Esophagus squamous epithelium (tissue), 5 donors: ENCODE measurements around the gene ICAM4. TPM values are rescaled to one million over a fixed set of nuclear protein-coding genes. Genes with fewer than 3 reads are reported as not detected.

ENCODE experiments used
- DNase-seq: peaks from one replicate; lab custom pipeline; 2025; lab: John Stamatoyannopoulos, UW
- H3K27ac ChIP-seq, 4 donors: fragments of 200-600 bp; sonication (generic); one replicate each; pipeline ENCODE4 v1.5.1; 2016 to 2019; ENCODE audit warnings: mild to moderate bottlenecking in 1 of 4
- H3K27me3 ChIP-seq, 4 donors: fragments of 200-600 bp; sonication (generic); 1 replicate in 3 of 4; 2 replicates in 1 of 4; pipeline versions ENCODE4 v1.5.1 to v1.6.0; 2017 to 2021; ENCODE audit warnings: antibody characterized with exemption in 1 of 4
- H3K36me3 ChIP-seq, 3 donors: fragments of 200-600 bp; sonication (generic); one replicate each; pipeline ENCODE4 v1.5.1; 2016 to 2019
- H3K4me1 ChIP-seq, 3 donors: fragments of 200-600 bp; sonication (generic); one replicate each; pipeline ENCODE4 v1.5.1; 2017 to 2019
- H3K4me3 ChIP-seq, 4 donors: fragments of 200-600 bp; sonication (generic); 1 replicate in 3 of 4; 2 replicates in 1 of 4; pipeline ENCODE4 v1.5.1; 2016 to 2019; ENCODE audit warnings: mild to moderate bottlenecking in 2 of 4, moderate library complexity in 1 of 4
- H3K9me3 ChIP-seq, 3 donors: fragments of 200-600 bp; sonication (generic); one replicate each; pipeline ENCODE4 v1.5.1; 2016 to 2019
- POLR2A ChIP-seq, 4 donors: fragments of 450-650 bp; IDR thresholded peaks; one replicate each; pipeline ENCODE4 v1.6.1; 2017; ENCODE audit warnings: antibody characterized with exemption in 4 of 4, mild to moderate bottlenecking in 4 of 4, moderate library complexity in 3 of 4
- WGBS, 2 donors: methylation state at CpG; one replicate each; pipeline ENCODE4 v1.1.5; 2018; 5-methylcytosine and 5-hydroxymethylcytosine counted together
- intact Hi-C: fragments of 100-400 bp; cut with DNase I; formaldehyde crosslinking; loops from one replicate; pipeline ENCODE4 v1.15.0; 2022
- total RNA-seq, 4 donors: library from RNA; depleted of rRNA; stranded (reverse); fragments of >200 nt; gene quantifications; one replicate each; pipeline ENCODE4 v1.1.0, GENCODE V29; 2016
- TF ChIP-seq, protein P1 (sequence below), 6 experiments: fragments of 450-650 bp in 4 of 6; fragments of 200-600 bp in 2 of 6; sonication (generic) in 2 of 6; IDR thresholded peaks; one replicate each; pipeline ENCODE4 v1.5.1; 2016 to 2019; ENCODE audit warnings: antibody characterized with exemption in 6 of 6, mild to moderate bottlenecking in 4 of 6, moderate library complexity in 4 of 6
- donor health status: DM: yes; HTN: yes; CAD: no.

Gene ICAM4
- total RNA-seq, 4 donors from 2014 or later: 0.29 to 0.76 TPM; not detected in 2

DNA sequence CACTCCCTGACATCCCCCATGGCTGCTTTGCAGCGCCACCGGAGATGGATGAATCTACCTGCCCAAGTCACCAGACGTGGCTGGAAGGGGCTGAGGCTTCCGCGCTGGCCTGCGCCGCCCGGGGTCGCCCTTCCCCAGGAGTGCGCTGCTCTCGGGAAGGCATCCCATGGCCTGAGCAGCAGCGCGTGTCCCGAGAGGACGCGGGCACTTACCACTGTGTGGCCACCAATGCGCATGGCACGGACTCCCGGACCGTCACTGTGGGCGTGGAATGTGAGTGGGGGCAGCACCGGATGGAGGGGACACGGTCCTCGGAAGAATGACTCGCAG is 7.6 kb downstream of the ICAM4 start:
- intact Hi-C loops: no loop called here
- Histone ChIP-seq H3K27ac (no peak overlapping the region), H3K36me3 (no peaks in the 10 kb centered on the region), H3K4me3 (no peak overlapping the region), H3K9me3 (no peaks in the 10 kb centered on the region), H3K27me3 (peaks cover 23 to 99% (median 40%) of the 10 kb centered on the region in 4 donors), H3K4me1 (peaks cover 43 to 75% (median 49%) of the 10 kb centered on the region in 3 donors)
- no peak for DNase-seq
- WGBS, 2 donors: 4 to 34% methylated on average over 4 to 12 of the region's 25 CpGs
- no peak for TF ChIP-seq POLR2A (IDR thresholded peaks at IDR 0.05)
- TF ChIP-seq, protein P1, sequence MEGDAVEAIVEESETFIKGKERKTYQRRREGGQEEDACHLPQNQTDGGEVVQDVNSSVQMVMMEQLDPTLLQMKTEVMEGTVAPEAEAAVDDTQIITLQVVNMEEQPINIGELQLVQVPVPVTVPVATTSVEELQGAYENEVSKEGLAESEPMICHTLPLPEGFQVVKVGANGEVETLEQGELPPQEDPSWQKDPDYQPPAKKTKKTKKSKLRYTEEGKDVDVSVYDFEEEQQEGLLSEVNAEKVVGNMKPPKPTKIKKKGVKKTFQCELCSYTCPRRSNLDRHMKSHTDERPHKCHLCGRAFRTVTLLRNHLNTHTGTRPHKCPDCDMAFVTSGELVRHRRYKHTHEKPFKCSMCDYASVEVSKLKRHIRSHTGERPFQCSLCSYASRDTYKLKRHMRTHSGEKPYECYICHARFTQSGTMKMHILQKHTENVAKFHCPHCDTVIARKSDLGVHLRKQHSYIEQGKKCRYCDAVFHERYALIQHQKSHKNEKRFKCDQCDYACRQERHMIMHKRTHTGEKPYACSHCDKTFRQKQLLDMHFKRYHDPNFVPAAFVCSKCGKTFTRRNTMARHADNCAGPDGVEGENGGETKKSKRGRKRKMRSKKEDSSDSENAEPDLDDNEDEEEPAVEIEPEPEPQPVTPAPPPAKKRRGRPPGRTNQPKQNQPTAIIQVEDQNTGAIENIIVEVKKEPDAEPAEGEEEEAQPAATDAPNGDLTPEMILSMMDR (IDR thresholded peaks at IDR 0.05): no peak

DNA sequence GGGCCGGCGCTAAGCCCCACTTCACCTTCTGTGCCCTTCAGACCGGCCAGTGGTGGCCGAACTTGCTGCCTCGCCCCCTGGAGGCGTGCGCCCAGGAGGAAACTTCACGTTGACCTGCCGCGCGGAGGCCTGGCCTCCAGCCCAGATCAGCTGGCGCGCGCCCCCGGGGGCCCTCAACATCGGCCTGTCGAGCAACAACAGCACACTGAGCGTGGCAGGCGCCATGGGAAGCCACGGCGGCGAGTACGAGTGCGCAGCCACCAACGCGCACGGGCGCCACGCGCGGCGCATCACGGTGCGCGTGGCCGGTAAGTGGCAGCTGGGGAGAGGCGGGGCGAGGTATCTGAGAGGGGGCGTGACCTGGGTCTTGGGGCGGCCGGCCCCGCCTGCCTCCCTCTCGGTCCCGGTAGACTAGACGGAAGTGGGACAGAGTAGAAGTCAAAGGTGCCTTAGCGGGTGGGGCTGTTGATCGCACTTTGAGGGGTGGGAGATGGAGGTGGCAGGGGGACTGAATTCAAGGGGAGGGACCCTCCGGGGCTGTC is 8.6 kb downstream of the ICAM4 start:
- no peak for DNase-seq
- Histone ChIP-seq H3K27me3 (peaks cover 16 to 97% (median 34%) of the 10 kb centered on the region in 4 donors), H3K36me3 (no peaks in the 10 kb centered on the region), H3K4me1 (peaks cover 33 to 65% (median 40%) of the 10 kb centered on the region in 3 donors), H3K4me3 (peak overlapping the region in 3 of 4 donors; percentile 20 to 61 (median 33)), H3K9me3 (no peaks in the 10 kb centered on the region), H3K27ac (no peak overlapping the region)
- intact Hi-C loops: no loop called here
- TF ChIP-seq, protein P1 (IDR thresholded peaks at IDR 0.05): peak in 1 of 6 experiments; percentile 3
- peak in 1 of 4 donors; percentile 38 for TF ChIP-seq POLR2A (IDR thresholded peaks at IDR 0.05)
- WGBS, 2 donors: 0% methylated on average over 6 to 9 of the region's 48 CpGs

DNA sequence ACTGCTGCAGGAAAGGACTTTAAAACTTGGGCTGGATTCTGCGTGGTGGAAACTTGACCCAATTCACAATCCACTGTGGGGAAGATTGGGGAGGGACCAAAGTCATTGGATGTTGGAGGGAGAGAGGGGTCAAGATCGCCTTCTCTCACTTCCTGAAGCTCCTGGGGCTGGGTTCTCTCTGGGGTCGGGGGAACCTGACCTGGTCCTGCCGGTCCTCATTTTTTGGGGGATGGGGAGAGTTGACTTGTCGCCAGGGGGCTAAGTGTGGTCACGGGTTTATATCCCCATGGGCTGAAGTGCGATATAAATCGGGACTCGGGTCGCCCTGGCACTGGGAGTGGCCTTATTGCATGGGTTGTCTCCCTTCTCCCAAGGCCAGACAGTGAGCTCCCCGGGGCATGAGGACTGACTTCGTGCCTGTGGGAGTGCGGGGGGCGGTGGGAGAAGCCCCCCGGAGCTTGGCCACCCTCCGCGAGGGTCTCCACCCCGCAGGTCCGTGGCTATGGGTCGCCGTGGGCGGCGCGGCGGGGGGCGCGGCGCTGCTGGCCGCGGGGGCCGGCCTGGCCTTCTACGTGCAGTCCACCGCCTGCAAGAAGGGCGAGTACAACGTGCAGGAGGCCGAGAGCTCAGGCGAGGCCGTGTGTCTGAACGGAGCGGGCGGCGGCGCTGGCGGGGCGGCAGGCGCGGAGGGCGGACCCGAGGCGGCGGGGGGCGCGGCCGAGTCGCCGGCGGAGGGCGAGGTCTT is 9.3 kb downstream of the ICAM4 start:
- WGBS, 2 donors: 2 to 18% methylated on average over 5 to 29 of the region's 58 CpGs
- intact Hi-C loops: no loop called here

DNA sequence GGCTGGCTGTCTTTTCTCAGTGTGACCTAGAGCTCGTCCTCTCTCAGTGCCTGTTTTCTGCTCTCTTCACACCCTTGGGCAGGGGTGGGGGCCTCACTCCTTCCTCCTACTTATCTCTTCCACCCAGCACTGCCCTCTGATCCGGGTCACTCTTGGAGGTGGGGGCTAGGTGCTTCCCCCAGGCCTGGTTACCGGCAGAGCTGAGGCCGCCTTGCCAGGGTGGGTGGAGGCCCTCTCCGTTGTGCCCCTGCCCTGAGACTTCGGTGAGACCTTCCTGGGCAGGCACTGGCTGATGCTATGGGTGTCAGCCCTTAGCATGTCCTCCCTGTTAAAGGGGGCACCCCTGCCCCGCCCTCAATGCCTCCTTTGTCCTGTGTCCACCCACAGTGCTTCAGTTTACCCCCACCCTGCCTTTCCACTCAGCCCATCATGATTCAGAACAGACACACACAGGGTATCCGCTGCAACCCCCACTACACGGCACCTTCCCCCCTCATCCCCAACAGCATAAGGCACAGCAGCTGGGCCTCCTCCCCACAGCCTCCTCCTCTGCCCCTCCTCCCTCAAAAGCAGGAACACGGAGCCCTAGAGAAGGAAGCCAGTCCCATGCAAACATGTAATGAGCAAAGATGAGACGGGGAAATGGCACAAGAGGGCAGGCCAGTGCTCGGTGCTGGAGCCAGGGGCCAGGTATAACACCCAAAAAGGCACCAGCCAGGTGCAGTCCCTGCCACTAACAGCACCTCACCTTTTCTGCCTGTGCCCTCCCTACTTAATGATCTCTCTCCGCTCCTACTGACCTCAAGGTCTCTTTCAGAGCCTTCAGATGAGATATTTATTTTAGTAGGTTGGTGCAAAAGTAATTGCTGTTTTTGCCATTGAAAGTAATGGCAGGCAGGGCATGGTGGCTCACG is 13.0 kb downstream of the ICAM4 start:
- Histone ChIP-seq H3K4me3 (no peak overlapping the region), H3K27me3 (peaks cover 0 to 62% (median 9%) of the 10 kb centered on the region in 4 donors), H3K36me3 (no peaks in the 10 kb centered on the region), H3K9me3 (no peaks in the 10 kb centered on the region), H3K27ac (peak overlapping the region in 2 of 4 donors; percentile 36 to 42), H3K4me1 (peaks cover 12 to 20% (median 15%) of the 10 kb centered on the region in 3 donors)
- WGBS, 2 donors: 34 to 52% methylated on average over 5 to 8 of the region's 14 CpGs
- TF ChIP-seq POLR2A (IDR thresholded peaks at IDR 0.05): no peak
- TF ChIP-seq, protein P1 (IDR thresholded peaks at IDR 0.05): no peak
- no peak for DNase-seq
- intact Hi-C loops: no loop called here

More for the DNA sequence above, 9.3 kb downstream of the ICAM4 start:
- Histone ChIP-seq H3K36me3 (no peaks in the 10 kb centered on the region), H3K9me3 (no peaks in the 10 kb centered on the region), H3K4me1 (peaks cover 26 to 58% (median 33%) of the 10 kb centered on the region in 3 donors), H3K27ac (no peak overlapping the region), H3K4me3 (peak overlapping the region in 3 of 4 donors; percentile 20 to 61 (median 33)), H3K27me3 (peaks cover 16 to 97% (median 29%) of the 10 kb centered on the region in 4 donors)
- TF ChIP-seq, protein P1 (IDR thresholded peaks at IDR 0.05): no peak
- TF ChIP-seq POLR2A (IDR thresholded peaks at IDR 0.05): no peak
- DNase-seq: no peak
